Loucy (cell line): ENCODE results near the gene CAMK2D.

Source experiments
- H2AFZ ChIP-seq: fragments of 200-600 bp; sonication (generic); 2 replicates; pipeline ENCODE4 v1.6.0; 2016; ENCODE audit warnings: antibody characterized with exemption, mild to moderate bottlenecking, low read length, moderate library complexity
- H3F3A ChIP-seq: fragments of 200-600 bp; 2 replicates; pipeline ENCODE4 v1.6.0; 2016; ENCODE audit warnings: antibody characterized with exemption, low read depth, mild to moderate bottlenecking
- H3K27me3 ChIP-seq: fragments of 200-600 bp; sonication (generic); 2 replicates; pipeline ENCODE4 v1.6.1; 2014; ENCODE audit warnings: low read length, mild to moderate bottlenecking; ENCODE audit not compliant: insufficient read depth, poor library complexity, severe bottlenecking
- H3K36me3 ChIP-seq: fragments of 200-600 bp; sonication (generic); 2 replicates; pipeline ENCODE4 v1.6.1; 2016; ENCODE audit warnings: low read length; ENCODE audit not compliant: insufficient read depth
- H3K4me1 ChIP-seq: fragments of 200-600 bp; sonication (generic); 2 replicates; pipeline ENCODE4 v1.5.1; 2014; ENCODE audit warnings: low read length, mild to moderate bottlenecking; ENCODE audit not compliant: insufficient read depth, poor library complexity, severe bottlenecking
- H3K4me2 ChIP-seq: fragments of 200-600 bp; sonication (generic); 2 replicates; pipeline ENCODE4 v1.6.0; 2014; ENCODE audit warnings: antibody characterized with exemption, low read length, low read depth, mild to moderate bottlenecking; ENCODE audit not compliant: poor library complexity, severe bottlenecking
- H3K4me3 ChIP-seq: fragments of 200-600 bp; sonication (generic); 2 replicates; pipeline ENCODE4 v1.5.1; 2014; ENCODE audit warnings: low read length, mild to moderate bottlenecking, mixed read lengths; ENCODE audit not compliant: poor library complexity, severe bottlenecking
- H3K79me2 ChIP-seq: fragments of 200-600 bp; sonication (generic); 2 replicates; pipeline ENCODE4 v1.6.1; 2014; ENCODE audit warnings: low read length; ENCODE audit not compliant: insufficient read depth
- H3K9ac ChIP-seq: fragments of 200-600 bp; sonication (generic); 2 replicates; pipeline ENCODE4 v1.6.0; 2014; ENCODE audit warnings: mild to moderate bottlenecking, low read depth, low read length, moderate library complexity; ENCODE audit not compliant: poor library complexity, severe bottlenecking
- H3K9me2 ChIP-seq: fragments of 200-600 bp; sonication (generic); replicated peaks from 2 replicates; pipeline ENCODE4 v1.6.1; 2016; ENCODE audit warnings: low read depth, low read length, mixed read lengths
- H3K9me3 ChIP-seq: fragments of 200-600 bp; sonication (generic); 2 replicates; pipeline ENCODE4 v1.6.1; 2014; ENCODE audit warnings: mild to moderate bottlenecking, antibody characterized with exemption, low read length, low read depth; ENCODE audit not compliant: insufficient read depth
- H4K20me1 ChIP-seq: fragments of 200-600 bp; sonication (generic); 2 replicates; pipeline ENCODE4 v1.6.0; 2014; ENCODE audit warnings: antibody characterized with exemption, low read length, mild to moderate bottlenecking; ENCODE audit not compliant: insufficient read depth, poor library complexity, severe bottlenecking
- EZH2phosphoT487 ChIP-seq: fragments of 200-600 bp; IDR thresholded peaks from 2 replicates; pipeline ENCODE4 v1.6.1; 2018; ENCODE audit warnings: antibody characterized with exemption, mild to moderate bottlenecking, moderate library complexity, borderline replicate concordance
- TF ChIP-seq, protein P1 (sequence below): fragments of 200-600 bp; sonication (generic); conservative IDR thresholded peaks from 2 replicates; pipeline ENCODE4 v1.5.1; 2014; ENCODE audit warnings: mild to moderate bottlenecking, antibody characterized with exemption, low read length

CAMK2D gene

DNA sequence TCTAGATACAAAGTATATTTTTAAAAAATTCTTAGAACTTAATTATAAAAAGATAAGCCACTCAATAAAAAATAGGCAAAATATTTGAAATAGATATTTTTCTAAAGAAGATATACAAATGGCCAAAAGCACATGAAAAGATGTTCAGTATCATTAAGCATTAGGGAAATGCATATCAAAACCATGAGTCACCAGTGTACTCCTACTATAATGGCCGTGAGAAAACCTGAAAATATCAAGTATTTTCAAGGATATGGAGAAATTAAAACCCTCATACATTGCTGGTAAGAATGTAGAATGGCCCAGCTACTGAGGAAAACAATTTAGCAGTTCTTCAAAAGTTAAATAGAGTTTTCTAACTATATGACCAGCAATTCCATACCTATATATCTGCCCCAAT lies 337.9 kb downstream of the CAMK2D start:
- H3K4me2 ChIP-seq: no peak overlapping the region
- no peaks in the 10 kb centered on the region for H3K79me2 ChIP-seq
- H3K9me2 ChIP-seq: no peaks in the 10 kb centered on the region
- no peak overlapping the region for H3K4me3 ChIP-seq
- TF ChIP-seq, protein P1, sequence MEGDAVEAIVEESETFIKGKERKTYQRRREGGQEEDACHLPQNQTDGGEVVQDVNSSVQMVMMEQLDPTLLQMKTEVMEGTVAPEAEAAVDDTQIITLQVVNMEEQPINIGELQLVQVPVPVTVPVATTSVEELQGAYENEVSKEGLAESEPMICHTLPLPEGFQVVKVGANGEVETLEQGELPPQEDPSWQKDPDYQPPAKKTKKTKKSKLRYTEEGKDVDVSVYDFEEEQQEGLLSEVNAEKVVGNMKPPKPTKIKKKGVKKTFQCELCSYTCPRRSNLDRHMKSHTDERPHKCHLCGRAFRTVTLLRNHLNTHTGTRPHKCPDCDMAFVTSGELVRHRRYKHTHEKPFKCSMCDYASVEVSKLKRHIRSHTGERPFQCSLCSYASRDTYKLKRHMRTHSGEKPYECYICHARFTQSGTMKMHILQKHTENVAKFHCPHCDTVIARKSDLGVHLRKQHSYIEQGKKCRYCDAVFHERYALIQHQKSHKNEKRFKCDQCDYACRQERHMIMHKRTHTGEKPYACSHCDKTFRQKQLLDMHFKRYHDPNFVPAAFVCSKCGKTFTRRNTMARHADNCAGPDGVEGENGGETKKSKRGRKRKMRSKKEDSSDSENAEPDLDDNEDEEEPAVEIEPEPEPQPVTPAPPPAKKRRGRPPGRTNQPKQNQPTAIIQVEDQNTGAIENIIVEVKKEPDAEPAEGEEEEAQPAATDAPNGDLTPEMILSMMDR: no peak
- TF ChIP-seq EZH2phosphoT487: no peak
- H3K4me1 ChIP-seq: no peaks in the 10 kb centered on the region
- H3K27me3 ChIP-seq: no peaks in the 10 kb centered on the region
- H3F3A ChIP-seq: no peaks in the 10 kb centered on the region
- peaks cover 5% of the 10 kb centered on the region; the same call in 1 of the 2 replicates for H3K9me3 ChIP-seq
- H3K36me3 ChIP-seq: no peaks in the 10 kb centered on the region
- no peak overlapping the region for H2AFZ ChIP-seq
- no peak overlapping the region for H3K9ac ChIP-seq
- H4K20me1 ChIP-seq: no peaks in the 10 kb centered on the region

DNA sequence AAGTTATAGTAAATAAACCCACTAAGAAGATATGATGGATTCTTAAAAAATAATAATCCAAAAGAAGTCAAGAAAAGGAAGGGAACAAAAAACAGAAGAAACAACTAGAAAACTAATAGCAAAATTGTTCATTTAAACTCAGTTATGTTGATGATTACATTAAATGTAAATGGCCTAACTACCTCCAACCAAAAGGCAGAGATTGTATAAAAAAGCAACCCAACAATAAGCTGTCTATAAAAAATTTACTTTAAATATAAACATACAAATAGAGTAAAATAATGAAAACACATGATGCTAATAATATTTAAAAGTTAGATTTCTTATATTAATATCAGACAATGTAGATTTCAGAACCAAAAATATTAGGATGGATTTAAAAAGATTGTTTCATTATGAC lies 340.6 kb downstream of the CAMK2D start:
- Histone ChIP-seq H3K79me2 (no peaks in the 10 kb centered on the region), H3K36me3 (no peaks in the 10 kb centered on the region), H3F3A (no peaks in the 10 kb centered on the region), H2AFZ (no peak overlapping the region), H3K4me3 (no peak overlapping the region), H3K9me2 (no peaks in the 10 kb centered on the region), H3K4me2 (no peak overlapping the region), H3K27me3 (no peaks in the 10 kb centered on the region), H3K9ac (no peak overlapping the region), H3K9me3 (peaks cover 5% of the 10 kb centered on the region; the same call in 1 of the 2 replicates), H3K4me1 (no peaks in the 10 kb centered on the region), H4K20me1 (no peaks in the 10 kb centered on the region)
- TF ChIP-seq EZH2phosphoT487: no peak
- TF ChIP-seq, protein P1: no peak

DNA sequence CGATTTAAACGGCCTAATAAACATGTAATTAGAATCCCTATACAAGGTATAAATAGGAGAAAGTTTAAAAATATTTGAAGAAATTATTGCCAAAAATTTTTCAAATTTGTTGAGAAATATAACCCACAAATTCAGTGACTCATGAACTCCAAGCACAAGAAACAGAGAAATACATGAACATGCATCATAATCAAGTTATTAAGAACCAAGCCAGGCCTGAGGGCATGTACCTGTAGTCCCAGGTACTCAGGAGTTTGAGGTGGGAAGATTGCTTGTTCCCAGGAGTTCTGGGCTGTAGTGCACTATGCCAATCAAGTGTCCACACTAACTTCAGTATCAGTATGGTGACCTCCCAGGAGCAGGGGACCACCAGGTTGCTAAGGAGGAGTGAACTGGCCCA lies 341.9 kb downstream of the CAMK2D start:
- no peak overlapping the region for H3K4me3 ChIP-seq
- no peaks in the 10 kb centered on the region for H3K9me2 ChIP-seq
- no peaks in the 10 kb centered on the region for H3K4me1 ChIP-seq
- H3K4me2 ChIP-seq: no peak overlapping the region
- H3K9ac ChIP-seq: no peak overlapping the region
- no peaks in the 10 kb centered on the region for H3K27me3 ChIP-seq
- H2AFZ ChIP-seq: no peak overlapping the region
- H3K9me3 ChIP-seq: peaks cover 5% of the 10 kb centered on the region; the same call in 1 of the 2 replicates
- TF ChIP-seq, protein P1: no peak
- no peak for TF ChIP-seq EZH2phosphoT487
- H3K79me2 ChIP-seq: no peaks in the 10 kb centered on the region
- H4K20me1 ChIP-seq: no peaks in the 10 kb centered on the region
- no peaks in the 10 kb centered on the region for H3F3A ChIP-seq
- H3K36me3 ChIP-seq: no peaks in the 10 kb centered on the region
